GM18909 (cell line): ENCODE data around the gene CPT1A.

Experiments
- ATAC-seq: cut with Tn5 transposase; IDR thresholded peaks from one replicate; pipeline ENCODE4 v1.9.1; 2021; ENCODE audit warnings: mild to moderate bottlenecking; ENCODE audit not compliant: unreplicated experiment, poor library complexity

The CPT1A gene

GRCh38 chr11:68763926-68764657, 77.6 kb downstream of the CPT1A start:
- ATAC-seq, result no peak

GRCh38 chr11:68763181-68763721, 78.5 kb downstream of the CPT1A start:
- ATAC-seq, result no peak

GRCh38 chr11:68762481-68762880, 79.2 kb downstream of the CPT1A start:
- no peak for ATAC-seq

- ATAC-seq, result no peak
Observed at GRCh38 chr11:68761801-68762200, 79.9 kb downstream of the CPT1A start.

GRCh38 chr11:68759991-68760390, 81.7 kb downstream of the CPT1A start:
- ATAC-seq, result no peak

- ATAC-seq, result no peak
Observed at GRCh38 chr11:68757711-68758110, 84.0 kb downstream of the CPT1A start.

GRCh38 chr11:68756171-68756766, 85.4 kb downstream of the CPT1A start:
- no peak for ATAC-seq

GRCh38 chr11:68753300-68753699, 88.4 kb downstream of the CPT1A start:
- no peak for ATAC-seq

- ATAC-seq, result no peak
Observed at GRCh38 chr11:68751331-68751856, 90.3 kb downstream of the CPT1A start, which contains the start of gene TESMIN. TSS of gene TESMIN (minus strand) at chr11:68751520. CDS start at chr11:68750660, 860 bp downstream.

GRCh38 chr11:68751004-68751325, 90.8 kb downstream of the CPT1A start:
- no peak for ATAC-seq

GRCh38 chr11:68750195-68751003, 91.3 kb downstream of the CPT1A start:
- ATAC-seq, result no peak

GRCh38 chr11:68749229-68750123, 92.2 kb downstream of the CPT1A start:
- ATAC-seq, result no peak

GRCh38 chr11:68748061-68748460, 93.7 kb downstream of the CPT1A start:
- ATAC-seq, result no peak

- no peak for ATAC-seq
Observed at GRCh38 chr11:68743539-68743938, 98.2 kb downstream of the CPT1A start.

- no peak for ATAC-seq
Observed at GRCh38 chr11:68741463-68741862, 100.3 kb downstream of the CPT1A start.

GRCh38 chr11:68735646-68736045, 106.1 kb downstream of the CPT1A start:
- no peak for ATAC-seq

- no peak for ATAC-seq
Observed at GRCh38 chr11:68735125-68735524, 106.6 kb downstream of the CPT1A start.

- ATAC-seq, result no peak
Observed at GRCh38 chr11:68734111-68734510, 107.6 kb downstream of the CPT1A start.

GRCh38 chr11:68727783-68728182, 113.9 kb downstream of the CPT1A start:
- no peak for ATAC-seq

GRCh38 chr11:68724293-68724692, 117.4 kb downstream of the CPT1A start:
- no peak for ATAC-seq
